GM19463 (cell line): Measurements from ENCODE around the gene NFIA.

Experiments used
- ATAC-seq: cut with Tn5 transposase; IDR thresholded peaks from one replicate; pipeline ENCODE4 v1.9.1; 2021; ENCODE audit warnings: mild to moderate bottlenecking, moderate library complexity; ENCODE audit not compliant: unreplicated experiment

The NFIA gene

DNA sequence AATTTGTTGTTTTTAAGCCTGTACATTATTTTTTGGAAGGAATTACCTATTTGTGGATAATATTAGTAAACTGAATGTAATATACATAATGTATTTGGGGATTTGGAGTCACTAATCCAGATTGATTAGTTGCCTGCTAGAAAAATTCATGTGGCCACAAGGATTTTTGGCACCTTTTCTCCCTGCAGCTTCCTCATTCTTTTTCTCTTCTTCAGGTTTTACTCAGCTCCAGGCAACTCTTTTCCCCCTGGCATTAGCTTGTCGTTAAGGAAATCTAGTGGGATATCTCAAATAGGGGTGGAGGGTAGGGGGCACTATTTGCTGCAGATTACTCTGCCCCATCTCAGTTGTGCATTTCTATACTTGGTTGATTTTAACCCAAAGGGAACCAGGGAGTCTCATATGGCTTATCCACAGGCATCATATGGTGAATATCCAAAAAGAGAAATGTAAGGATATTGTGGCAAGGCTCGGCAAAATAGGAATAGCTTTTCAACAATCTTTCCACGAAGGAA is 203.1 kb downstream of the NFIA start:
- no peak for ATAC-seq

- no peak for ATAC-seq
Measured at GRCh38 chr1:61287014-61287413, 204.7 kb downstream of the NFIA start.

- no peak for ATAC-seq
Measured at GRCh38 chr1:61287734-61288133, 205.4 kb downstream of the NFIA start.

DNA sequence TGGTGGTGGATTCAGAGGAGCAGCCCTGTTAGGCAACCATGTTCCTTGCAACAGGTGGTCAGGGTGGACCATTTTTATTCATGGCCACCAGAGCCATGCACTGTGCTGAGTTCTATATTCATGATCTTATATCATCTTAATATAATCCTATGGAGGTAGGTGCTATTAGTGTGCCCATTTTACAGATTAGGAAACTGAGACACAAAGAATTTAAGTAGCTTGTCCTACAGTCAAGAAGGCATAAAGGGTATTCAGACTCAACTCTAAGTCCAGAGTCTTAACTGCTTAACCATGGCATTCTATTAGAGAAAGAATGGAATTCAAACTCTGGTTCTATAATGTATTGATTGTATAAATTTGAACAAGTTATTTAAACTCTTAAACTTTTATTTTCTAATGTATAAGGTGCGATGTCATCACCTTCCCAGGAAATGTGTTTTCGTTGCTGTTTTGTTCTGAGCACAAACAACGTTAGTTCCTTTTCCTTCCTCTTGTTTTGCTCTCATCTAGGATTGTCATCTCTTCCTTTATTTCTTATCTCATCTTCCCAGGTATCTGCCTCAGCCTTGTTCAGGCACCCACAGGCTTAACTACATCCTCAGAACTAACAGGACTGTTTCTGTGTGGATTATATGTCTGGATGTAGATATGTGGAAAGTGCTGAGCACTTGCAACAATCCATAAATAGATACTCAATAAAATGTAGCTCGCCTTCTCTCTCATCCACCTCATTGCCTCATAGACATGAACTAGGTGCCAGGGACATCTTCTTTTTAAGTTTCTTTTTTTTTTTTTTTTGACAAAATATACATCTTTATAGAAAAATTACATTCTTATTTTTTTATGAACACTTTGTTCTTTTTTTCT is 207.1 kb downstream of the NFIA start:
- no peak for ATAC-seq

DNA sequence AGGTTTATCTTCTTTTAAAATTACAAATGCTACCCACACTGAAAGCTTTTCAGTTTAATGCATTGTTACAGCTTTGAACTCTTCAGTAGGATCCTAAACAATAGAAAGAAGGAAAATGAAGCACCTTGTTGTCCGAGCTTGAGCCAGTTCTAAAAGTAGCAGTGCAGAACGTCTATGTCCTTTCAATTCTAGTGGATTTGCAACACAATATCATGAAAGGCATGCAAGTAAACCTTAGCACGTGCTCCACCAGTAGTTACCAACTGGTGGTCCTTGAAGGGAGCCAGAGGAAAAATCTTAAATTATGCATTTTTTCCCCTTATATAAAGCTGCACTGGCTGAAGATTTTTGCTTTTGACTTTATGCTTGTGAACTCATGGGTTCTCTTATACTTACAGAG is 208.2 kb downstream of the NFIA start:
- ATAC-seq, result no peak

DNA sequence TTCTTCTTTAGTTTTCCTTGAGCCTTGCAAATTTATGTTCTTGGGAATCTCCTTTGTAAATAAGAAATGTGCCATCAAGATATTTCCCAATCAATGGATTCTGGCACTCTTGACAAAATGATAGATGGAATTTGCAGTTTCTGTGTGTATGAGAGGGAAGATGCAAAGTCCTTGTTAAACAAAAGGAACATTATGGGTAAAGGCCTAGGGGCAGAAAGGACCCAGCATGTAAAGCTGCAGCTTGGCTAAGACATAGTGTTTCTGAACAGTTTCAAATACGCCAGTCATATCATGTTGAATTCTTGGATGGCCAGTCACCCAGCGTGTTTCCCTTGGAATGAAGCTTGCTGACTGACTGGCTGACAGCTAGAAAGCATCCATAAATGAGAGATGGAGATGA is 210.8 kb downstream of the NFIA start:
- ATAC-seq, result no peak

DNA sequence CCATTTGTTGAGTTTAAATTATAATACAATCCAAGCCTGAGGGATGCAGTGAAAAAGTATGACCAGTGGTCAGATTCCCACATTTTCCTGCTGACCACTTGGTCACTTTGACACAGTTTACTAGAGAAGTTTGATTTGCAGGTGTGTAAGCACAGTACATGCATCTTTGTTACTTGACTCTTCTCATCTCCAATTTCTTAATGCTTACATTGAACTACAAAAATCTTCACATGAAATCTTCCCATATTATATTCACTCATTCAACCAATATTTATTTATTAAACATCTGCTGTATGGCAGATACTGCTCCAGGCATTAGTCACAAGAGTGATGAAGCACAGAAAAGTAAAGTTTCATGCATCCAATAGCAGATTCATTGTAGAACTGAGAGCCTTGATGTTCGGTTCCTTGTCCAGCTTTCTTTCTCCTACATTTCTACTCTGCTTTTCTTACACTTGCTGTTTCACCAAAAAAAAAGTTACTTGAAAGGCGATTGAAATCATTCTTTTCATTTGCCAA is 211.7 kb downstream of the NFIA start:
- no peak for ATAC-seq

- no peak for ATAC-seq
Measured at GRCh38 chr1:61294930-61295329, 212.6 kb downstream of the NFIA start.

- ATAC-seq, result no peak
Measured at GRCh38 chr1:61295818-61296537, 213.6 kb downstream of the NFIA start.

- ATAC-seq, result no peak
Measured at GRCh38 chr1:61297887-61298286, 215.5 kb downstream of the NFIA start.

DNA sequence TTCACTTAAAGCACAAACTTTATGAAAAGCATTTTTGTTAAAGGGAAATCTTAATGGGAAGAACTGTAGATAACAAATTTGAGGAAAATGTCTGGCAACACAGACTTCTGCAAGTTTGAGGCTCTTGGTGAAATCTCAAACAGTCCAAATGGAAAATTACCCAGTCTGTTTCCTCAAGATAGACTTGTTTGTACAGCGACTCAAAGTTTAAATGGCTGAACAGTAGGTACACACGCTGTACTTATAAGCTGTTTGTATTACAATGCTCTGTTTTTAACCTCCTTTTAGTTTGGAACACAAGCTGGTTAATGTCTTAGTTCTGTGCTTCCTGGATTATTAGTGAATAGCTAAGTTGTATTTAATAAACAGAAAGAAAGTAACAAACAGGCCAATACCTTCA is 217.1 kb downstream of the NFIA start:
- ATAC-seq, result no peak

DNA sequence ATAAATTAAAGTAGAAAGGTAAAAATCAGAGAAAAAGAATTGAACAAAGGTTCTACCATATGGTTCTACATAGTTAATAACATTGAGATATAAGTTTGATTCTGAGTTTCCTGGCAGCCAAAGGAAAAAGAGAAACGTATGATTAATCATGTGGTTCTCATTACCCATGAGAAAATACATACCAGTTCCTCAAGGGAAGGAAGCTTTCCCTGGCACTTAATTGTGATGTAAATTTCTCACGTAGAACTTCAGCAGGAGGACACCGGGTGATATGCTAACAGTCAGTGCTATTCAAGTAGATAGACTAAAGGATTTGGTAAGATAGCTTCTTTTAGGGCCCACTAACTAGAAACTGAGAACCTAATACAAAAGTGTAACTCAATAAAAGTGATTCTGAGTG is 218.5 kb downstream of the NFIA start:
- no peak for ATAC-seq

GRCh38 chr1:61301824-61302657 is 219.7 kb downstream of the NFIA start:
- no peak for ATAC-seq

GRCh38 chr1:61307422-61308142 is 225.2 kb downstream of the NFIA start:
- no peak for ATAC-seq

DNA sequence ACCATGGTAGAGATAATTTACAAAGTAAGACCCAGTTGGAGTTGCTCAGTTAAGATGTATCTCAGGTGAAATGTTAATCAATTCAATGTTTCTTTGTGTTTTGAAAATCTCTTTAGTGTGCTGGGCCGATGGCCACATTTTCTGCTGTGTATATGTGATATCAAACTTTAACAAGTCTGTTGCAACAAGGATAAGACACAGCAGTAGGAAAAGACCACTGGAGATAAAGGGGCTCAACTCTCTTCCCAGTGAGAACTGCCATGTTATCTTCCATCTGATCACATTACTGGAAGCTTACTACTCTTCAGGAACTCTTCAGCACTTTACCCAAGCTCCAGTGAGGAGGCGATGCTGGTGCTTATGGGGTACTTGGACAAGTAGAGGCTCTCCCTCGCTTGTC is 227.7 kb downstream of the NFIA start:
- no peak for ATAC-seq

- no peak for ATAC-seq
Measured at GRCh38 chr1:61310538-61310937, 228.2 kb downstream of the NFIA start.

- no peak for ATAC-seq
Measured at GRCh38 chr1:61313906-61314422, 231.6 kb downstream of the NFIA start.

DNA sequence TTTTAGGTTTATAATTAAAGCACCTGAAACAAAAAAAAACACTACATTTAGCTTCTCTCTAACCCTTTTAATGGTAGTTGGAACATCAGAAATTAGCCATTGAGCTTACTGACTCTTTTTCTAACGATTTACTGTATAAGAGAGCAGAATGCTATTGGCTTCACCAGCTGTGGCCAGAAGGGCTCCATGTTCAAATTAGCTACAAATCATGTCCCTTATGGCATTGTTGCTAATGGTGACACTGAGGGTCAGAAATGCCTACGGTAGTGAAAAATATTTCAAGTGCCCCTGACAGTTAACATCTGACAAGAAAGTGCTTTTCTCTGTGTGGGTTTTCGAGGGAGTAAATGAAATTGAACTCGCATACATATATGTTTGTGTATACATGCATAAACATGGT is 232.7 kb downstream of the NFIA start:
- no peak for ATAC-seq

- no peak for ATAC-seq
Measured at GRCh38 chr1:61316493-61316892, 234.1 kb downstream of the NFIA start.
